ENCODE measurements around the gene RNF43.

RNF43 gene

DNA sequence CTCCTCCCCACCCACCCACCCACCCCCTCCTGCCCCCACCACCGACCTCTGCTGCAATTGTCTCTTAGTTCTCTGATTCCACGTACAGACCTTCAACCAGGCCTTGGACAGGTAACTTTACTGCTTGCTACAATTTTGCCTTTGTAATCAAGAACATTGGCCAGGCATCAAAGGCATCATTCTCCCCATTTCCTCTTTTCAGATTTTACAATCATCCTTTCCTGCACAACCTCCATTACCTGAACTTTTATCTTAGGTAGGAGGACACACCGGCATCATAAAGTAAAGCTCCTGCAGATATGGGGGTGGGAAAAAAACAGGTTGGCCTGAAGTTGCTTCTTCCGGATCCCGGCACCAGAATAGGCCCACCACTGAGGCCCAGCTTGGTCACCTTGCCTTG lies 39.7 kb downstream of the RNF43 start:
- H3K27ac ChIP-seq (ENCODE audit: low read length), result no peak overlapping the region
- H3K79me2 ChIP-seq (ENCODE audit: low read length), result no peaks in the 10 kb centered on the region
- H3K9me3 ChIP-seq (ENCODE audit: insufficient read depth, low read length), result no peaks in the 10 kb centered on the region
- H3K27me3 ChIP-seq (ENCODE audit: low read depth, low read length), result no peaks in the 10 kb centered on the region
- no peak overlapping the region for H3K9ac ChIP-seq (ENCODE audit: low read length)
- no peak overlapping the region for H3K4me2 ChIP-seq (ENCODE audit: low read length)
- no peaks in the 10 kb centered on the region for H4K20me1 ChIP-seq (ENCODE audit: insufficient read depth, low read length)
- no peak for TF ChIP-seq EZH2phosphoT487 (IDR thresholded peaks at IDR 0.05; ENCODE audit: low read depth)
- TF ChIP-seq, protein P1, sequence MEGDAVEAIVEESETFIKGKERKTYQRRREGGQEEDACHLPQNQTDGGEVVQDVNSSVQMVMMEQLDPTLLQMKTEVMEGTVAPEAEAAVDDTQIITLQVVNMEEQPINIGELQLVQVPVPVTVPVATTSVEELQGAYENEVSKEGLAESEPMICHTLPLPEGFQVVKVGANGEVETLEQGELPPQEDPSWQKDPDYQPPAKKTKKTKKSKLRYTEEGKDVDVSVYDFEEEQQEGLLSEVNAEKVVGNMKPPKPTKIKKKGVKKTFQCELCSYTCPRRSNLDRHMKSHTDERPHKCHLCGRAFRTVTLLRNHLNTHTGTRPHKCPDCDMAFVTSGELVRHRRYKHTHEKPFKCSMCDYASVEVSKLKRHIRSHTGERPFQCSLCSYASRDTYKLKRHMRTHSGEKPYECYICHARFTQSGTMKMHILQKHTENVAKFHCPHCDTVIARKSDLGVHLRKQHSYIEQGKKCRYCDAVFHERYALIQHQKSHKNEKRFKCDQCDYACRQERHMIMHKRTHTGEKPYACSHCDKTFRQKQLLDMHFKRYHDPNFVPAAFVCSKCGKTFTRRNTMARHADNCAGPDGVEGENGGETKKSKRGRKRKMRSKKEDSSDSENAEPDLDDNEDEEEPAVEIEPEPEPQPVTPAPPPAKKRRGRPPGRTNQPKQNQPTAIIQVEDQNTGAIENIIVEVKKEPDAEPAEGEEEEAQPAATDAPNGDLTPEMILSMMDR (IDR thresholded peaks at IDR 0.05; ENCODE audit: low read depth, low read length), result no peak
- H3K4me1 ChIP-seq (ENCODE audit: low read length), result peaks cover 25% of the 10 kb centered on the region
- H3K36me3 ChIP-seq (replicated peaks; ENCODE audit: low read depth, low read length), result no peaks in the 10 kb centered on the region
- no peak overlapping the region for H2AFZ ChIP-seq (ENCODE audit: low read depth, low read length)
- H3K4me3 ChIP-seq (ENCODE audit: low read length), result no peak overlapping the region

DNA sequence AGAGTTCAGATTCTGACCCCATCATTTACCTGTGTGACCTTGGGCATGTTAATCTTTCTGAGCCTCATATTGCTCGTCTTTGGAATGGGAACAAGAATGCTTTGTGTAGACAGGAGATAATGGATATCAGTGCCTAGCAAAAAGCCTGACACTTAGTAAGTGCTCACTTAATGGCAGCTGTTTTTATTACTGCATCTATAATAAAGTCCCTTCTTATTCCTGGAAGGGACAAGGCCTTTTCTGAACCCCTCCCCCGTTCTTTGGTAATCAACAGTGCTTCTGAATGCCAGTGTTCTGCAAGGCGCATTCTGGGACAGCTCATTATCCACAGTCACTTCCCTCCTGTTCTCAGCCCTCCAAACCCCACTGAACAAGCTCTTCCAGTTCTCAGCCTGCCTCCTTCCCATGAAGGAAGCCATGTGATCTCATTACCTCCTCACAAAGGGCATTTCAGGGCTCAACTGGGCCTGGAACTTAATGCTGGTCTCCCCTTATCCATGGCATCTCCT lies 40.2 kb downstream of the RNF43 start:
- no peak overlapping the region for H2AFZ ChIP-seq (ENCODE audit: low read depth, low read length)
- peak overlapping the region; percentile 16; the same call in 1 of the 2 replicates for H3K4me2 ChIP-seq (ENCODE audit: low read length)
- no peaks in the 10 kb centered on the region for H4K20me1 ChIP-seq (ENCODE audit: insufficient read depth, low read length)
- TF ChIP-seq, protein P1 (IDR thresholded peaks at IDR 0.05; ENCODE audit: low read depth, low read length), result no peak
- no peak for TF ChIP-seq EZH2phosphoT487 (IDR thresholded peaks at IDR 0.05; ENCODE audit: low read depth)
- H3K4me3 ChIP-seq (ENCODE audit: low read length), result no peak overlapping the region
- H3K4me1 ChIP-seq (ENCODE audit: low read length), result peaks cover 20% of the 10 kb centered on the region
- no peak overlapping the region for H3K27ac ChIP-seq (ENCODE audit: low read length)
- H3K27me3 ChIP-seq (ENCODE audit: low read depth, low read length), result no peaks in the 10 kb centered on the region
- no peaks in the 10 kb centered on the region for H3K9me3 ChIP-seq (ENCODE audit: insufficient read depth, low read length)
- no peaks in the 10 kb centered on the region for H3K79me2 ChIP-seq (ENCODE audit: low read length)
- H3K9ac ChIP-seq (ENCODE audit: low read length), result no peak overlapping the region
- H3K36me3 ChIP-seq (replicated peaks; ENCODE audit: low read depth, low read length), result no peaks in the 10 kb centered on the region

DNA sequence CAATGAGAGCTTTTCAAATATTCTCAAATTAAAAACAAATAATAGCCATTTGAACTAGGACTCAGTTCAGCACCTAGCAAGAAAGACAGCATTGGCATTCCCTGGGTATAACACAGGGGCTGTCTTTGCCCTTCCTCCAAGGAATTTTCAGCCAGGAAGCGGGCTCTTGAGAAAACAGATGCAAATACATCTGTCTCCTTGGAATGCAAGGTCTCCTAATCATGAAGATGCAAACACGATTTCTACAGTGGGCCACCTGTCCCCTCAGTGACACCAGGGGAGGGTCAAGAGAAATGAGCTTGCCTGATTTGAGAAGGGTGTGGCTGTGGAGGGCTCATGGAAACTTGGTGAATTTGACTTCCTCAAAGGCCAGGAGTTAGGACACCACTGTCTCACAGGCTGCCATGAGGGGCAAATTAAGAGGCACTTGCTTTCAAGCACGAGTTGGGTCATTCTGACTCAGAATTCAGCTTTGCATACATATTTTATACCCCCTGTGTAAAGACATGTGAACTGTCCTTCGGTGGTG lies 40.8 kb downstream of the RNF43 start:
- H3K27me3 ChIP-seq (ENCODE audit: low read depth, low read length), result no peaks in the 10 kb centered on the region
- H3K4me2 ChIP-seq (ENCODE audit: low read length), result peak overlapping the region; percentile 16; the same call in 1 of the 2 replicates
- H3K27ac ChIP-seq (ENCODE audit: low read length), result no peak overlapping the region
- TF ChIP-seq EZH2phosphoT487 (IDR thresholded peaks at IDR 0.05; ENCODE audit: low read depth), result no peak
- TF ChIP-seq, protein P1 (IDR thresholded peaks at IDR 0.05; ENCODE audit: low read depth, low read length), result no peak
- no peak overlapping the region for H2AFZ ChIP-seq (ENCODE audit: low read depth, low read length)
- no peaks in the 10 kb centered on the region for H4K20me1 ChIP-seq (ENCODE audit: insufficient read depth, low read length)
- H3K4me3 ChIP-seq (ENCODE audit: low read length), result no peak overlapping the region
- H3K36me3 ChIP-seq (replicated peaks; ENCODE audit: low read depth, low read length), result no peaks in the 10 kb centered on the region
- H3K9ac ChIP-seq (ENCODE audit: low read length), result no peak overlapping the region
- H3K4me1 ChIP-seq (ENCODE audit: low read length), result peaks cover 15% of the 10 kb centered on the region
- no peaks in the 10 kb centered on the region for H3K9me3 ChIP-seq (ENCODE audit: insufficient read depth, low read length)
- H3K79me2 ChIP-seq (ENCODE audit: low read length), result no peaks in the 10 kb centered on the region

DNA sequence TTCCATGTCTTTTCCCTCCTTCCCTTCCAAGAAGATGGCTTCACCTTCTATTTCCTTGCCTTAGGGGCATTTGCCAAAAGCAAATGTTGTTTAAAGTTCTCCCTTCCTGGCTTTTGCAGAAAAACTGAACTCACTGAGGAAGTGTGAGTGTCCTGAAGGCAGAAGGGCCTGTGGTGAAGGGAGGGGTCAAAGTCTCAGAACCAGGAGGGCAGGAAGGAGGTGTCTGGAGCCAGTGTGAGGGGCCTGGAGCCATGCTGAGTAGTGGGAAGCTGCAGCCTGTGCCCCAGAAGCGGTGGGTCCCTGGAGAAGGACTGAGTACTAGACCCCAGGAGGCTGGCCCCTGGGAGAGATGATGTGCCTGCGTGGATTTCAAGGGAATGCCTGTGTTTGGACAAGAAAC lies 41.5 kb downstream of the RNF43 start:
- no peaks in the 10 kb centered on the region for H3K79me2 ChIP-seq (ENCODE audit: low read length)
- no peak for TF ChIP-seq EZH2phosphoT487 (IDR thresholded peaks at IDR 0.05; ENCODE audit: low read depth)
- TF ChIP-seq, protein P1 (IDR thresholded peaks at IDR 0.05; ENCODE audit: low read depth, low read length), result no peak

More for the DNA sequence above, 41.5 kb downstream of the RNF43 start:
- Histone ChIP-seq H4K20me1 (ENCODE audit: insufficient read depth, low read length) (no peaks in the 10 kb centered on the region), H3K4me2 (ENCODE audit: low read length) (no peak overlapping the region), H2AFZ (ENCODE audit: low read depth, low read length) (no peak overlapping the region), H3K27ac (ENCODE audit: low read length) (no peak overlapping the region), H3K9me3 (ENCODE audit: insufficient read depth, low read length) (no peaks in the 10 kb centered on the region), H3K27me3 (ENCODE audit: low read depth, low read length) (no peaks in the 10 kb centered on the region), H3K4me1 (ENCODE audit: low read length) (peaks cover 15% of the 10 kb centered on the region), H3K36me3 (replicated peaks; ENCODE audit: low read depth, low read length) (no peaks in the 10 kb centered on the region), H3K4me3 (ENCODE audit: low read length) (no peak overlapping the region), H3K9ac (ENCODE audit: low read length) (no peak overlapping the region)

All from OCI-LY3 (cell line).